ENCODE measurements around the gene ATP5MK. TPM values are rescaled to one million over a fixed set of nuclear protein-coding genes. Genes with fewer than 3 reads are reported as not detected.
A peak's percentile ranks its signal among the peaks of the same experiment; 100 is the strongest.

Gene ATP5MK
- total RNA-seq, 3 donors from 2014 or later = 391 to 519 (median 516) TPM

DNA sequence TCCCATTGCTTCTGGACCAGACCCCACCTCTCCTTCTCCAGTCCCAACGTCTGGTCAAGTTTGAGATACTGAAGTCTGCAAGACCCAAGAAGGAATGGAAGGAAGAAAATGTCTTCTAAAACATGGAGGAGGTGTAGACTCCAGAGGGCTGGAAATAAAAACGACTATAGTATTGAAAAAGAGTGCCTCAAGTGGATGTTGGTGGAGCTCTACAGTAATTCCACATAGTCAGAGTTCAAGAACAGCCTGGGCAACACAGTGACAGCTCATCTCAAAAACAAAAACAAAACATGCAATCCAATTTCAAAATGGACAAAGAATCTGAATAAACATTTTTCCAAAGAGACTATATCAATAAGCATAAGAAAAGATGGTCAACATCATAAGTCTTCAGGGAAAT, 43.0 kb downstream of the ATP5MK start:
- DNase-seq (no peak), ATAC-seq (no peak)
- no peak overlapping the region for H3K4me3 ChIP-seq
- no peaks in the 10 kb centered on the region for H3K9me3 ChIP-seq
- intact Hi-C loops (cut with DNase I, micrococcal nuclease) = no loop called here
- TF ChIP-seq, protein P1, sequence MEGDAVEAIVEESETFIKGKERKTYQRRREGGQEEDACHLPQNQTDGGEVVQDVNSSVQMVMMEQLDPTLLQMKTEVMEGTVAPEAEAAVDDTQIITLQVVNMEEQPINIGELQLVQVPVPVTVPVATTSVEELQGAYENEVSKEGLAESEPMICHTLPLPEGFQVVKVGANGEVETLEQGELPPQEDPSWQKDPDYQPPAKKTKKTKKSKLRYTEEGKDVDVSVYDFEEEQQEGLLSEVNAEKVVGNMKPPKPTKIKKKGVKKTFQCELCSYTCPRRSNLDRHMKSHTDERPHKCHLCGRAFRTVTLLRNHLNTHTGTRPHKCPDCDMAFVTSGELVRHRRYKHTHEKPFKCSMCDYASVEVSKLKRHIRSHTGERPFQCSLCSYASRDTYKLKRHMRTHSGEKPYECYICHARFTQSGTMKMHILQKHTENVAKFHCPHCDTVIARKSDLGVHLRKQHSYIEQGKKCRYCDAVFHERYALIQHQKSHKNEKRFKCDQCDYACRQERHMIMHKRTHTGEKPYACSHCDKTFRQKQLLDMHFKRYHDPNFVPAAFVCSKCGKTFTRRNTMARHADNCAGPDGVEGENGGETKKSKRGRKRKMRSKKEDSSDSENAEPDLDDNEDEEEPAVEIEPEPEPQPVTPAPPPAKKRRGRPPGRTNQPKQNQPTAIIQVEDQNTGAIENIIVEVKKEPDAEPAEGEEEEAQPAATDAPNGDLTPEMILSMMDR (IDR thresholded peaks at IDR 0.05) = no peak
- no peaks in the 10 kb centered on the region for H3K4me1 ChIP-seq (ENCODE audit: low read depth)
- no peaks in the 10 kb centered on the region for H3K36me3 ChIP-seq (ENCODE audit: low read depth)

DNA sequence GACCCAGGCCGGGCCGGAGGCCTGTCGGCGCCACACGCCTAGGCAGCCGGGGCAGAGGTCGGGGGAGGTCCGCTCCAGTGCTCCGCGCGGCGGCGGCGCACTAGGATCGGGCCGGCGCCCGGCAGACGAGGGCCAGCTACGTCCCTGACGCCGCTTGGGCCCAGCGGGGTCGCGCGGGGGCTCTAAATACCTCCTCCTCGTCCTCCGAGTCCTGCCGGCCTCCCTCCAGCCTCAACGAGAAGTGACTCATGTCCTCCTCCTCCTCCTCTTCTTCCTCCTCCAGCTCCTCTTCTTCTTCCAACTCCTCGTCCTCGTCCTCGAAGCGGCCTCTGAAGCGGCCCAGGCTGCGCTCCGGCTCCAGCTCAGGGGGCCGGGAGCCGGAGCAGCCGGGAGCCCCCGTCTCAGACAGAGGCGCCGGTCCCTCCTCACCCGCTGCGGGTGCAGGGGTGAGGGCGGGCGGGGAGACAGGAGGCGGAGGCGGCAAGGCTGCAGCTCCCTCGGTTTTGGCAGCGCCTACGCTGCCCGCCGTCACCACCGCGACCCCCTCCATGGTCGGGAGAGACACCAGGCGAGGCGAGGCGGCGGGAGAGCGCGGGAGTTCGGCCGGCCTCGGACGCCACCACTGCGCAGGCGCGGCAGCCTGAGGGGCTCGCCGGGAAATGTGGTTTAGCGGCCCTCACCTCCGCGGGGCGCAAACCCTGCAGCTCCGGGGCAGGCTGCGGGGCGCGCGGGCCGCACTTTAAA, 45.6 kb downstream of the ATP5MK start, which contains the start of gene PCGF6:
Gene PCGF6 (minus strand): TSS at position 624 of the 744 bp plus-strand sequence. CDS start 74 bp downstream, at position 550.
- DNase-seq = peak; percentile 78 to 88 (median 79)
- Histone ChIP-seq H3K4me3 (peak within 1 kb of the TSS; percentile 71), H3K36me3 (ENCODE audit: low read depth) (no peaks in the 10 kb centered on the region), H3K4me1 (ENCODE audit: low read depth) (no peaks in the 10 kb centered on the region), H3K9me3 (no peaks in the 10 kb centered on the region)
- intact Hi-C loops (cut with DNase I, micrococcal nuclease) = no loop called here
- TF ChIP-seq, protein P1 (IDR thresholded peaks at IDR 0.05) = no peak
- peak; percentile 97 for ATAC-seq

GRCh38 chr10:103350175-103350516, 46.1 kb downstream of the ATP5MK start:
- intact Hi-C loops (cut with DNase I, micrococcal nuclease) = no loop called here
- DNase-seq (no peak), ATAC-seq (no peak)
- H3K4me3 ChIP-seq = peak overlapping the region; percentile 71
- H3K4me1 ChIP-seq (ENCODE audit: low read depth) = no peaks in the 10 kb centered on the region
- H3K36me3 ChIP-seq (ENCODE audit: low read depth) = no peaks in the 10 kb centered on the region
- H3K9me3 ChIP-seq = no peaks in the 10 kb centered on the region
- TF ChIP-seq, protein P1 (IDR thresholded peaks at IDR 0.05) = no peak

Small RNA genes lying within 50 kb of the gene (microRNA-seq; reads per million reads assigned to microRNA genes)
- gene MIR1307 = 1,709 reads per million, percentile 87 among the genes with 10 or more reads in this experiment

Other genes starting within 250 kb of the ATP5MK start
- 100 to 1,000 TPM in 2 of 3 donors, 10 to 100 TPM in 1; 84.9 to 105 (median 105) TPM for gene NT5C2, start 203.2 kb downstream of the ATP5MK start, total RNA-seq
- under 1 TPM in 1 of 3 donors, not detected in 2; 0.13 TPM for gene RPEL1, start 150.6 kb downstream of the ATP5MK start, total RNA-seq
- gene INA, start 119.3 kb downstream of the ATP5MK start, total RNA-seq = 1 to 10 TPM in 1 of 3 donors, under 1 TPM in 2; 0.34 to 6.8 (median 0.55) TPM
- 10 to 100 TPM in 1 of 3 donors, 1 to 10 TPM in 2; 5.2 to 10.6 (median 5.7) TPM for gene PCGF6, start 45.3 kb downstream of the ATP5MK start, total RNA-seq
- gene TAF5, start 28.5 kb downstream of the ATP5MK start, total RNA-seq = 1 to 10 TPM; 4.1 to 7.1 (median 4.4) TPM
- gene PDCD11, start 151 bp upstream of the ATP5MK start, total RNA-seq = 10 to 100 TPM; 22.3 to 24.5 (median 22.7) TPM
- 10 to 100 TPM in 2 of 3 donors, 1 to 10 TPM in 1; 5.8 to 16.8 (median 12.3) TPM for gene CALHM2, start 55.9 kb upstream of the ATP5MK start, total RNA-seq
- not detected for gene CALHM1, start 62.4 kb upstream of the ATP5MK start, total RNA-seq
- not detected for gene CALHM3, start 82.8 kb upstream of the ATP5MK start, total RNA-seq
- 10 to 100 TPM; 15.9 to 68.7 (median 42.9) TPM for gene NEURL1, start 97.2 kb upstream of the ATP5MK start, total RNA-seq